GM18909 (cell line): ENCODE data around the gene DNMT3L.
"Not testable (repeated sequence)": the region's sequence is repeated elsewhere in the genome, so short reads cannot be mapped to it uniquely, and the experiment has no call there.

Source experiments
- ATAC-seq: cut with Tn5 transposase; IDR thresholded peaks from one replicate; pipeline ENCODE4 v1.9.1; 2021; ENCODE audit warnings: mild to moderate bottlenecking; ENCODE audit not compliant: unreplicated experiment, poor library complexity

The DNMT3L gene

DNA sequence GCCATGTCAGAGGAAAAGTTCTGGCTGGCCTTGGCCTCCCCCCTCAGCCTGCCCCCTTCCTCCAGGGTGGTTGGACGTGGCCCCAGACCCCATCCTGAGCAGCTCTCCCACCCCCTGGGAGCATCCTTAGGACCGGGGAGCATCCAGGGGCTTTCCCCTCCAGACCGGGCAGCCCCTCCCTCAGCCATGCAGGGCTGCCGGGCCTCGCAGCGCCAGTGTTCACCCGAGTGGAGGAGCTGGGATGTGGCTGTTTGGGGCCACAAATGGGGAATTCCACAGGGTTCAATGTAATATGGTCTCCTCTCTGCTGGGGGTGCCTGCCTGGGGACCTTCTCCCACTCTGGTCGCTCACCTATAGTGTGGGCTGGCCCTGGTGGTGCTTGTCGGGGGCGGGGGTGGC is 33.9 kb upstream of the DNMT3L start:
- no peak for ATAC-seq

DNA sequence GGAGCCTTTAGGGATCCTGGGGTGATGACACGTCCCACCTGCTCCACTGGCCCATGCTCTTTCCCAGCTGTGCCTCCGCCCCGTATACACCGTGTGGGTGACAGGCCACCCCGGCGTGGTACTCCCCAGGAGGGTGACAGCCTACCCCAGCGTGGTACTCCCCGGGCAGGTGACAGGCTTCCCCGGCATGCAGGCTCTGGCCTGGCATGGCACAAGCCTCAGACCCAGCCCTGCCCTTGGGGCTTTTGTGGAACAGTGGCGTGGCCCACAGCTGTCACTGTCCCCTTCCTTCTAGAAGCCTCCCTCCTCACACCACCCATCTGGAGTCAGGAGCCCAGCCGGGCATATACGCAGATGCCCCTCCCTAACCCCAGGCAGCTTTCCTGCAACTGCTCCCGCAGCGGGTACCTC is 33.5 kb upstream of the DNMT3L start:
- no peak for ATAC-seq

- no peak for ATAC-seq
These were observed 32.9 kb upstream of the DNMT3L start for GRCh38 chr21:44294391-44295162.

DNA sequence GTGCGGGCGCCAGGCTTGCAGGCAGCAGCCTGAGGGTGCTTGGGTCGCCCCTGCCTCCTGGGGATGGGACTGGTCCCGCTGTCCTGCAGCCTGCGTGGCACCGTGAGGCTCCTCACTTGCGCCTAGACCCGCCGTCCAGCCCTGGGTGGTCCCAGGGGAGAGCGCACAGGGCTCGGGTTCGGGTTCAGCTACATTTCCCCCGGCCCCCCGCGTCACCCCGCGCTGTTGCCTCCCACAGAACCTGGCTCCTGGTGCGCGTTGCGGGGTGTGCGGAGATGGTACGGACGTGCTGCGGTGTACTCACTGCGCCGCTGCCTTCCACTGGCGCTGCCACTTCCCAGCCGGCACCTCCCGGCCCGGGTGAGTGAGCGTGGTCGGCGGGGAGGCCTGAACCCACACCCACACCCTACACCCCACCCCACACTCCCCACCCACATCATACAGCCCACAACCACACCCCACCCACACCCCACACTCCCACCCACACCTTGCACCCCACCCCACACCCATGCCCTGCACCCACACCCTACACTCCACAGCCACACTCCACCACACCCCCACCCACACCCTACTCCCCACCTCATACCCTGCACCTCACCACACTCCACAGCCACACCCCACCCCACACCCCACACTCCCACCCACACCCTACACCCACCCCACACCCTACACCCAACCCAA is 32.0 kb upstream of the DNMT3L start:
- ATAC-seq = no peak

DNA sequence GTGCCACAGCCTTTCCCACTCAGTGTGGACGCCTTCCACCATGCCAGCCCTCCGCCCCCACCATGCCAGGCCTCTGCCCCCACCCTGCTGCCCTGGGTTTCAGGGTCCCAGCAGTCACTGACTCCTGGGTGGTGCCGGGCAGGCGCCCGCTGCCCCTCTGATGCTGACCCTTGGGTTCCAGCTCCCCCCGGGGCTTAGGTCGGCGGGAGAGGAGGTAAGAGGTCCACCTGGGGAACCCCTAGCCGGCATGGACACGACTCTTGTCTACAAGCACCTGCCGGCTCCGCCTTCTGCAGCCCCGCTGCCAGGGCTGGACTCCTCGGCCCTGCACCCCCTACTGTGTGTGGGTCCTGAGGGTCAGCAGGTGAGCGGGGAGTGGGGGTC is 31.1 kb upstream of the DNMT3L start:
- no peak for ATAC-seq

DNA sequence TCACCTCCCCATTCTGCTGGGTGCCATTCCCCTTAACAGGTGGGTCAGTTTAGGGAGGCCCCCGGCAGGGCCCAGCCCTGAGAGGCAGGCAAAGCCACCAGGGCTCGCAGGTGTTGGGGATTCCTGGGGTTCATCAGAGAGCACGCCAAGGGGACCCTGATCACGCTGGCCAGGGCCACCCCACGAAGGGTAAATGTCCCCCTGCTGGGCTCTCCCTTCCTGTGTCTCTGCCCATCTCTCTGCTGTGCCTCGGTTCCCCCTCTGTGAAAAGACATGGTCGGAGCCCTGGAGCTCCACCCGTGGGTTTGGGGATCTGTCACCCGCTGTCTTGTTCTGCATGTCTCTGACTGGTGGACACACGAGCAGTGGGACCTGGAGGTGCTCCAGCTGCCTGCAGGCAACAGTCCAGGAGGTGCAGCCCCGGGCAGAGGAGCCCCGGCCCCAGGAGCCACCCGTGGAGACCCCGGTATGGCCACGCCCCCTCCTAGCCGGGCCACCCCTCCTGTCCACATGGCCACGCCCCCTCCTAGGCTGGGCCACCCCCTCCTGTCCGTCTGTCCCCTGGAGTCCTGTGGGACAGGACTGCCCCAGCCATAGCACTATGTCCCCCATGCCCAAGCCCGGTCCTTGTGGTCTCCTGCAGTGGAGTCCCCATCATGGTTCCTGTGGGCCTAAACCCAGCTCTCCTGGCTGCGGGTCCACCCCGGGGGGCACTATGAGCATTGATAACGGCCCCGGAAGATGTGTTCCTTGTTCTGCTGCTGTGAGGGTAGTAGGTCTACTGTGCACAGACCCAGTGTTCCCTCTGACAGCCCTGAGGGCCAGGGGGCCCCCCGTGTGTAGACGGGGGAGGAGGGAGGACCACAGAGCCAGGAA is 30.5 kb upstream of the DNMT3L start:
- ATAC-seq = no peak

GRCh38 chr21:44291078-44291935 is 29.6 kb upstream of the DNMT3L start:
- no peak for ATAC-seq

DNA sequence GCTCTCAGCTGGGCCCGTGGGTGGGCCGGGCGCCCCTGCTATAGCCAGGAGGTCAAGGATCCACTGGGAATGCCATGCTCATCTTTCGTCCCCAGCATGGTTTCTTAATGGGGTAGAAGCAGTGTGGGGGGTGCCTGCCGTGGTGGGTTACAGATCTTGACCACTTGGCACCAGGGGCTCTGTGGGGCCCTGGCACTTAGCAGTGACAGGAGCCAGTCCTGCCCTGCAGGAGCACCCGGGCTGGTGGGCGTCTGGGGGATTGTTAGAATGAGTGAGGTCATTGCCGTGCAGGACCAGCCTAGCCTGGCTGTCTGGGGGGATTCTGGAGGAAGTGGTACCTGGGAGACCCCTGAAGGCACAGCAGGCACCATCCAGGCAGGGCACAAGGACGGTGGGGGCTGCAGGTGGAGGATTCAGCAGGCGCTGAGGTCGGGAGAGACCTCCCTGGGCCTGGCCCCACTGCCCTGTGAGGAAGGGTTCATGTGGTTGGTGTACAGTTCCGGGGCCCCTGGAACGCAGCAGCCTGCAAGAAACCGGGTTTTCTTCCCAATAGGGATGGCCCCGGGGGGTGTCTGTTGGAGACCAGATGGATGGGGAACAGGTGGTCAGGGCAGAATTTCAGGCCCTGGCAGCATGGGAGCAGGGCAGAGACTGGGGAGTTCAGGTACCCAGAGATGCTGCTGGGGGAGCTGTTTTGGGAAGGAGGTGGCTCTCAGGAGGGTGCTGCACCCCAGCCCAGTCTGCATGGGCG is 28.8 kb upstream of the DNMT3L start:
- ATAC-seq = no peak

DNA sequence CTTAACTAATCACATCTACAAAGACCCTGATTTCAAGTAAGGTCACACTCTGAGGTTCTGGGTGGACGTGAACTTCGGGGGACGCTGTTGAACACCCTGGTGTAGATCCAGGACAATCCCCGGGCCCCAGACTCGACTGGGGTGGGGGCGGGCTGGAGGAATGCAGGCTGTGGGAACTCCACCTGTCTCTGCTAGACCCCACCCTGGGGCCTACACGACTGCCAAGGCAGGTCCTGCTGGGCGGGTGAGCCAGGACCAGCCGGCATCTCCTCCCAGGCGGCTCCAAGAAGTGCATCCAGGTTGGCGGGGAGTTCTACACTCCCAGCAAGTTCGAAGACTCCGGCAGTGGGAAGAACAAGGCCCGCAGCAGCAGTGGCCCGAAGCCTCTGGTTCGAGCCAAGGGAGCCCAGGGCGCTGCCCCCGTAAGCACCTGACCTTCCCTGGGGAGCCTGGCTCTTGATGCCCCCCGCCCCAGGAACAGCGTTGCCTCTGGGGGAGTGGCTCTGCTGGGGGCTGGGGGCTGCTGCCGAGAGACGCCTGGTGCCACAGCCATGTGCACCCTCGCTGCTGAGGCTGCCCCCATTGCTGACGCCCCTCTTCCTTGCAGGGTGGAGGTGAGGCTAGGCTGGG is 27.8 kb upstream of the DNMT3L start:
- no peak for ATAC-seq

DNA sequence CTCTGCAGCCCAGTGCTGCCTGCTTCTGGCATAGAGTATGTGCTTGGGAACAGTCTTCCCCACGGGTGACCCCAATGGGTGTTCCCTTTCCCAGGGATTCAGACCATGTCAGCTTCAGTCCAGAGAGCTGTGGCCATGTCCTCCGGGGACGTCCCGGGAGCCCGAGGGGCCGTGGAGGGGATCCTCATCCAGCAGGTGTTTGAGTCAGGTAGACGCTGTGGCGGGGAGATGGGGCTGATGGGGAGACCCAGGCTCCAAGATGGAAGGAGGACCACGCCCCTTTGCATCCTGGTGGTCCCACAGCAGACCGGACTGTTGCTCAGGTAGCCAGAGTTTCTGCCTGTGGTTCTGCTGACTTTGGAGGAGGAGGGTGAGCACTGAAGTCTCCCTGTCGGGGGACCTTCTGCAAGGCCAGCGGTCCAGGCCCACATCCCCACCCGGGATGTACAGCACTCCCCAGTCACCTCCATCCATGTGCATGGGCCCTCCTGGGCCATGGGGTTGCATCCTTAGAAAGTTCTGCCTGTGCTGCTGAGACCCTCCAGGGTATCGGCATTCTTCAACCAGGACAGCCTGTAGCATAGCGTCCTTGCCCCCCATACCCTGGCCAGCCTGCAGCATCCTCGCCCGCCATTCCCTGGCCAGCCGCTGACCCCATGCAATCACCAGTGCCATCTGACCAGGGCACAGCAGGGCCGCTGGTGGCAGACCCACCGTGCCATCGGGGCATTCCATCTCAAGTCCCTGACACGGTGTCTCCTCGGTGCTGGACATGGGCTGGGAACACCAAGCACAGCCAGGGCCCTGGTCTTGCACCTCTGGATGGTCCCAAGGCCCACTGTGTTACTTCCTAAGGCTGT is 26.8 kb upstream of the DNMT3L start:
- ATAC-seq = no peak

DNA sequence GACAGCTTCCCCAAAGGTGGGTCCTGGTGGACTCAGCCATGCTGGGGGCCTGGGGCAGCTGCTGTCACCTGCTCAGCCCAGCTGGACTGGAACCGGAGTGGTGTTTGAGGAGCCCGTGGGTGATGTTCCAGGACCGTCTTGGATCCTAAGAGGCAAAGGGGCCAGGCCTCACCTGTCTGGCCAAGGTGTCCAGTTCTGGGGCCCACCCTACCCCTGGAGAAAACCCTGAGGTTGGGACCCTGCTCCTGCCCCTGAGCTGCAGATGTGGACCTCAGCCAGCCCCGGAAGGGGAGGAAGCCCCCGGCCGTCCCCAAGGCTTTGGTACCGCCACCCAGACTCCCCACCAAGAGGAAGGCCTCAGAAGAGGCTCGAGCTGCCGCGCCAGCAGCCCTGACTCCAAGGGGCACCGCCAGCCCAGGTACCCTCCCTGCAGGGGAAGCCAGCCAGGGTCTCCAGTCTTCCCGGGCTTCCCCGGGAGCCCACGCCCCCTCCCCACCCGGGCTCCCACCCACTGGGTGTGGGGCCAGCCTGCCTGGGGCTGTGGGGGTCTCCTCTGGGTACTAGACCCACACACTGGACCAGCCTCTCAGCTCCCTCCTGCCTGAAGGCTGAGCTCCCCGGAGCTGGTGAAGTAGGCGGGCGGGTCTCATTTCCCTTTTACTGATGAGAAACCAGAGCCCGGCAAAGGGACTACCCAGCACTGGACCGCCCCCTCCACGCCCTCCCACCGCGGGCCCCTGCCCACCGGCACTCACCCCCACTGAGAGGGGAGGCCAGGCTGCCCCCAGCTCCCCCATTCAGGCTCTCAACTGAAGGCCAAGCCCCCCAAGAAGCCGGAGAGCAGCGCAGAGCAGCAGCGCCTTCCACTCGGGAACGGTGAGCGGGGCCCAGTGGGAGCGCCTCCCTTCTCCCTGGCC is 25.3 kb upstream of the DNMT3L start:
- ATAC-seq = no peak

GRCh38 chr21:44286086-44286715 is 24.5 kb upstream of the DNMT3L start:
- no peak for ATAC-seq

DNA sequence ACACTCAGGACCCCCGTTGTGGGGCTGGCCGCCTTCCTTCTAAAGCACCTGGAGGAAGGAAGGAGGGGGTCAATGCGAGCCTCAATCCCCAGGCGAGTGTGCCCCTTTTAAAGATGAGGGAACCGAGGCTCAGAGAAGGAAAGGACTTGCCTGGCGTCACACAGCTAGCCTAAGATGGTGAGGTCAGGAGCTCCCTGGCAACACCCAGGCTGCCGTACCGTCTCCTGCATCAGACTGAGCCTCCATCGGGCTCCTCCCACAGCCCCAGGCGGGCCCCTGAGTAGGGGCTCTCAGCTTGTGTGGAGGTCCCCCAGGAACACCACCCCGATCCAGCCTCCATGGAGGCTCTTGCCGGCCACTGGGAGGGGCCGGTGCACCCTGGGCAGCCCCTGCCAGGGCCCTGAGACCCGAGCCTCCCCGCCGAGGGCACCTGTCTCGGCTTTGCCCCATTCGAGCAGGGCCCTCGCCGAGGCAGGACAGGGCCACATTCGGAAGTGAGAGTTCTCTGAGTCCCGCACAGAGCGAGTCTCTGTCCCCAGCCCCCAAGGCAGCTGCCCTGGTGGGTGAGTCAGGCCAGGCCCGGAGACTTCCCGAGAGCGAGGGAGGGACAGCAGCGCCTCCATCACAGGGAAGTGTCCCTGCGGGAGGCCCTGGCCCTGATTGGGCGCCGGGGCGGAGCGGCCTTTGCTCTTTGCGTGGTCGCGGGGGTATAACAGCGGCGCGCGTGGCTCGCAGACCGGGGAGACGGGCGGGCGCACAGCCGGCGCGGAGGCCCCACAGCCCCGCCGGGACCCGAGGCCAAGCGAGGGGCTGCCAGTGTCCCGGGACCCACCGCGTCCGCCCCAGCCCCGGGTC is 23.7 kb upstream of the DNMT3L start, which contains the start of gene AIRE:
Gene AIRE (plus strand): TSS at position 739 of the 855 bp plus-strand sequence. CDS start 131 bp downstream, outside the sequence.
- ATAC-seq = no peak

- ATAC-seq = no peak
These were observed 22.3 kb upstream of the DNMT3L start for GRCh38 chr21:44283948-44284347.

- ATAC-seq = not testable (repeated sequence)
These were observed 21.6 kb upstream of the DNMT3L start for GRCh38 chr21:44283211-44283785.
